Measurements from ENCODE around the gene CALHM3. TPM values are rescaled to one million over a fixed set of nuclear protein-coding genes. Genes with fewer than 3 reads are reported as not detected.
"Not testable (repeated sequence)": the region's sequence is repeated elsewhere in the genome, so short reads cannot be mapped to it uniquely, and the experiment has no call there.

The CALHM3 gene
- polyA plus RNA-seq, 3 donors: not detected

DNA sequence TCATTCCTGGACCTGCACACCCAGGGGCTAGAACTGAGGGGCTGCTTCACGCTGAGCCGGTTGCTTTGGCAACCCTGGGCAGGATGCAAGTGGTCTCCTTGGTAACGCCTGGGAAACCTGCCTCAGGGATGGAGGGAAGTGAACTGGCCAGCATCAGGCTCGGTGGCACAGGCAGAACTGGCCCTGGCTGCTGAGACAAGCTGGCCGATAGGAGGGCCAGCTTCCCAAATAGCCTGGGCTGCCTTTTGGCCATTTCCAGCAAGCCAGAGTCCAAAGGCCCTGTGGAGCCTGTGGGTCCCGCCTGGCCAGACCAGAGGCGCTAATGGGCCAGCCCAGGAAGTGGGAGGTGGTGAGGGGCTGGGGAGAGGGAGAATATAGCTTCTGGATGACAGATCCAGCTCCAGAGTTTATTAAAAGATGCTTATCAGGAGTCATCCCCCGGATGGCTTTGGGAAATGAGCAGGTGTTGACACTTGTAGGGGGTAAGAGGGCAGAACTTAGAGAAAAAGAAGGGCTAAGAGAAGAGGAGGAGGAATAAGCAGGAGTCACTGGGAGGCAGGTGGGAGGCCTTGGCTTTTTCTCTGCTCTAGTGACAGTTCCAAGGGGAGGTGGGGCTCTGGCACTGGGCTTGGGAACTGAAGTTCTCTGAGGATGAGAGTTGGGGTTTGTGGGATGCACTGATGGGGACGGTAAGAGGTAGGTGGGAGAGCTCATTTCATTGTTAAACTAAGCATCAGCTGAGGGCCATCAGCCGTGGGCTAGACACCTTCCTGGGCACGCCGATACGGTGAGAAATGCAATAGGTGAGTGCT is 24.0 kb upstream of the CALHM3 start:
- DNase-seq: no peak

DNA sequence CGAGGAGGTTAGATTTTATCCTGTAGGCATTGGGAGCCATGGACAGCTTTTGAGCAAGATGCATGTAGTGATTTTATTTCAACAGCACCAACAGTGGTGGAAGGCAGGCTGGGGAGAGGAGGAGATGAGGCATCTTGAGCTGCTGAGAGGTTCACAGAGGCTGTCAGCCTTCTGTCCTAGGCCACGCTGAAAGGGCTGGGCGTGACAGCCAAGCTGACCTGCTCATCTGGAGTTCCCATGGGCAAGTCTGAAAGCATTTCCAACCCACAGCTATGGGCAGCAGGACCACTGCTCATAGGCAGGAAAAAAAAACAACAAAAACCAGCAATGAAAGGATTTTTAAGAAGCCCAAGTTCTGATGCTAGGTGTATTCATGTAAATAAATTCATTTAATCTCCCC is 22.1 kb upstream of the CALHM3 start:
- no peak for DNase-seq

DNA sequence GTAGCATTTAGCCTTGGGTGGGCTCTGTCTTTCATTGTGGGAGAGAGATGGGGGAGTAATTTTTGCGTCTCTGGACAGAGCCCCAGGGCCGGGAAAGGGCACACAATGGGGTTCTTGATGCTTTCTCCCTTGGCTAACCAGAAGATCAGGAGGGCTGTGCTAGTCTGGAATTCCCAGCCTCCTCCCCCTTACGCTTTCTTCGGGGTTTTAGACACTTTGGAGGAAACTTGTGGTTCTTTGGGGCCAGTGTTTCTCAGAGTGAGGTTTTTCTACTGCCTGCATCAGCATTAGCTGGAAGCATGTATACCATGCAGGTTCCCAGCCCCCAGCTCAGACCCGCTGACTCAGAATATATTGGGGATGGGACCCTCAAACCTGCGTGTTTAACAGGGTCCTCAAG is 21.4 kb upstream of the CALHM3 start:
- no peak for DNase-seq

- no peak for DNase-seq
Observed at GRCh38 chr10:103499881-103500280, 20.8 kb upstream of the CALHM3 start.

DNA sequence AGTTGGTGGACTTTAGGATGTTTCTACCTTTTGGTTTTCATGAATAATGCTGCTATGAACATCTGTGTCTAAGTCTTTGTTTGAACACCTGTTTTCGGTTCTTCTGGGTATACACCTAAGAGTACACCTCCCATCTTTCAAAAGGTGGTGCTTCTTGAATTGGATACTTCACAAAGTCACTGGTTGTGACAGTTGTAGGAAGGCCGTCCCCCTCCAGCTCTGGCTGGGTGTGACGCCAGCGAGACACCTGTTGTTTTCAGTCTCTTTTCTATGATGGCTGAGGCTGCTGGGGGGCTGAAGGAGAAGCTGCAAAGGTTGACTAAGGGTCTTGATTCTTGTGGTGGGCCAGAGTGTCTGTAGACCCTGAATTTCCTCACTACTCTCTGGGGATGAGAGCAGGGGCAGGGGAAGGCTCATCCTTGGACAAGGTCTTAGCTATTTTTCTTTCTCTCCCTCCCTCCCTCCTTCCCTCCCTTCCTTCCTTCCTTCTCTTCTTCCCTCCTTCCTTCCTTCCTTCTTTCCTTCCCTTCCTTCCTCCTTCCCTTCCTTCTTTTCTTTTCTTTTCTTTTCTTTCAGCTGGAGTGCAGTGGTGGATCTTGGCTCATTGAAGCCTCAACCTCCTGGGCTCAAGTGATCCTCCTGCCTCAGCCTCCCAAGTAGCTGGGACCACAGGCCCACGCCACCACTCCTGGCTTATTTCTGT is 20.0 kb upstream of the CALHM3 start:
- DNase-seq: no peak

DNA sequence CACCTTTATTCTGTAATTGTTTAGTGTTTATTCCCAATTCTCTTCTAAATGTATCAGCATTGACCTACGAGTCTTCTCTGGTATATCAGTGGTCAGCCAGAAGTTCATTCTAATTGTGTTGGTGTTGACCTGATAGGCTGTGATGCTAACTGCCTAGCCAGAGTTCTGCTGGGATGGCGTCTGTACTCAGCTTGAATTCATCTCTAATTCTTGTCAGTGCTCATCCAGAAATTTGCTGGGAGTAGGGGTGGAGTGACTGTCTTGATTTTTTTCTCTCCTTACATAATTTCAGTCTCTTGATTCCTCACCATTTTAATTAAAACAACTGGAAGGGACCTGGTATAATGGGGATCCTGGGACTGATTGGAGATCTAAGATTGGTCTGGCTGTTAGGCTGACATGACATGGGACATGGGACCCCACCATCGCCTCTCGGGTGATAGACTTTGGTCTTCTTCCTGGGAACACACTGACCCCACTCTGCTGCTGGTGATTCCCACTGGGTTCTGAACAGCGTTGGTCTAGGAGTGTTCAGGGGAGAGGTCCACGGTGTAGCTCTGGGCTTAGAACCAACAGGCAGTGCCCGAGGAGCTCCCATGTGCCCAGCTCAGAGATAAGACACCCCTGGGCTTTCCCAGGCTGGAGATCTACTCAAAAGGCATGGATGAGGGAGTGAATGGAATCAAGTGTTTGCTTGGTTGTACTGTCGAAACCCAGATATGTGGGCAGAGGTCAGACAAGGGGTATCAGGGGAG is 18.3 kb upstream of the CALHM3 start:
- no peak for DNase-seq

DNA sequence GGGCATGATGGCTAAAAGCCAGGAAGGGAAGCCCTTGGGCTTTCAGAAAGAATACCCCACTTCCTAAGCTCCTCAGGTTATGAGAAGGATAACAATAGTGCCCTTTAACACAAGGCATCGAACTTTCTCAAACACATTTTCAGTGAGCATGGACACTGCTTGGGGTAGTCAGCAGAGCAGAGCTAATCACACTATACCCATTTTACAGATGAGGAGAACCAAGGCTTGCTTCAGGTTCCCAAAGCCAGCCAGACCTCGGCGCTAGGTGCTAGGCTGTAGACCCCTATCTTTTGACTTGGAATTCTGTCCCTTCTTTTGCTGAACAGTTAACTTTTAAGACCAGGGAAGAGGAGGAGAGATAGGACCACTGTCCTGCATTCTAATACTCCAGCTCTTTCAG is 16.3 kb upstream of the CALHM3 start:
- no peak for DNase-seq

DNA sequence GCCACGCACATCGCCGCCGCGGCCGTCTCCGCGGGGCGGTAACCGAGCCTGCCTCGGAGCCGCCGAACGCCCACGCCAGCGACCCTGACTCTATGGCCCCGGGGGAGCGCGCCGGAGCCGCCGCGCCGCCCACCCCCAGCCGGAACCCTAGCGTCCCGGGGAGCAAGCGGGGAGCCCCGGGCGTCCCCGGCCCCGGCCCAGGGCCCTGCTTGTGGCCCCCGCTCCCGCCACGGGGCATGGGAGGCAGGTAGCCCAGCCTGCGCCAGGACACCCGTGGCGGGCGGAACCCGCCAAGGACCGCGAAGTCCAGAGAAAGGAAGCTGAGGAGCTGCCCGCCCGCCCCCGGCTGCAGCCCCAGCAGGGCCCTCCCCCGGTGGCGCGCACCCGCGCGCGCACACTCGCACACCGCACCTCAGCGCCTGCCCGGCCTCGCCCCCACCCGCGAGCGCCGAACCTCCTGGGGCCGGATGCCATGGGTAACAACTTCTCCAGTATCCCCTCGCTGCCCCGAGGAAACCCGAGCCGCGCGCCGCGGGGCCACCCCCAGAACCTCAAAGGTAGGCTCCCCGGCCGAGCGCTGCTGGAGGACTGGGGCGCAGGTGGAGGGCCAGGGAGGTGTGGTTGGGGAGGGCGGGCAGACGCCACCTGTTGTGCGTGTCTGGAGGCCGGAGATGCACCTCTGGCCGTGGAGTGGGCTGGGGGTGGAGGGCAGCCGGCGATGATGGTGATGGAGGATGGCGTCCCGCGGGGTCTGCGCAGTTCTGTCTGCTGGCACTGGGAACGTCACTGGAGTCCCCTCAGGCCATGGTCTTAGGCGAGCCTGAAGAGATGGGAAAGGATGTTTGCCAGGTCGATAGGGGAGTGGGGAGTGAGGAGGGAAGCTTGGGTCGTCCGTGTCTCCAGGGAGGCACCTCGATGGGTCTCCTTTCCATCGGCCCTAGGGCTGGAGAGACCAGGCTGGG is 15.2 kb upstream of the CALHM3 start:
- no peak for DNase-seq

DNA sequence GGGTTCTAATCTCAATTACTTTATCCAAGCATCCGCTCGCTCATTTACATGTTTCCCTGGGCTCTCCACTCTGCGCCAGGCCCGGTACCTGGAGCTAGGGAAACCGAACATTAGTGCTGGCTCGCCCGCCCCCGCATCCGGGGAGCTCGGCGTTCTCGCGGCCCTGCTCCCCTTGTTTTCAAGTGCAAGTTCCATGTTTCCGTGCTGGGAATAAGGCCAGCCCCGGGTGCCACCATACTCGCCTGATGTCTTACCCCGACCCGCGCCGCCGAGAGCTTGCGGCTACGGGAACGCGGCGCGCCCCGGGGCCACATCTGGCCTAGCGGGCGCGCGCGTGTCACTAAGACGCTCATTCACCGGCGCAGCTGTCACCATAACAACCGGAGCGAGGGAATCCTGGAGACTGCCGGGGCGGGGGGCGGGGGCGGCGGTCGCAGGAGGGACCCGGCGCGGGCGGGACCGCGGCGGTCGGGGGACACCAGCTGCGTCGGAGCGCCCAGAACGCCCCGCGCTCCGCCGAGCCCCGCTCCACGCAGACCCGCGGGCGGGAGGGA is 14.4 kb upstream of the CALHM3 start, which contains the start of gene NEURL1:
Gene NEURL1, plus strand, starts transcription at position 344 of the 554 bp plus-strand sequence. CDS start 683 bp downstream, outside the sequence.
- DNase-seq: no peak

GRCh38 chr10:103492655-103493261 is 13.7 kb upstream of the CALHM3 start:
- DNase-seq: no peak

GRCh38 chr10:103491729-103492364 is 12.8 kb upstream of the CALHM3 start:
- peak; percentile 67 for DNase-seq

DNA sequence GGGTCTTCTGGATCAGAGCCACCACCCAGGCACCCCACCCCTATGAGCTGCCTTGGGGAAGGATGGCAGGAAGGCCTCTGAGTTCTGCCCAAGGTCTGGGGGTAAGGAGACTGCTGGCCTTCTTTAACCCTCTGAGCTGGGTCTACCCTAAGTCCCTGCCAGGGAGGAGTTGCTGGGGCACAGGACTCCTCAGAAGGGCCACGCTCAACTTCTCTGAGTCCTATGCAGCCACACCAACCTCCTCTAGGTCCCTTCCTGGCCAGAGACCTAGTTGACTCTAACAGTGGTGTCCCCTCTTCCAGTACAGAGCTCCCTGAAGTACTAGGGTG is 11.9 kb upstream of the CALHM3 start:
- DNase-seq: no peak

DNA sequence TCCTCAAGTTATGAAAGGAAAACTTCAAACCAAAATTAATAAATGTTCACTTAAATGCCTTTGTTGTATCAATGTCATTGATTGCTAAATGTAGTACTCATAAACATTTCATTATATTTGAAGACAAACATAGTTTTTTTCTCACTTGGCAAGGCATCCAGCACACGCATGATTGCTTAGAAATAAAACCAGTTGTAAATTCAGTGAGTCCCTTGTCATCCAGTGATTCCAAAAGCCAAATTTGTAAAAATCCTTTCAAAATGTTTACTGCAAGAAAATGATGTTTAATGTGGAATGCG is 8.3 kb upstream of the CALHM3 start:
- DNase-seq: no peak

GRCh38 chr10:103486635-103487409 is 7.8 kb upstream of the CALHM3 start:
- not testable (repeated sequence) for DNase-seq

- no peak for DNase-seq
Observed at GRCh38 chr10:103481974-103482531, 3.0 kb upstream of the CALHM3 start.

- no peak for DNase-seq
Observed at GRCh38 chr10:103480521-103480920, 1.5 kb upstream of the CALHM3 start.

DNA sequence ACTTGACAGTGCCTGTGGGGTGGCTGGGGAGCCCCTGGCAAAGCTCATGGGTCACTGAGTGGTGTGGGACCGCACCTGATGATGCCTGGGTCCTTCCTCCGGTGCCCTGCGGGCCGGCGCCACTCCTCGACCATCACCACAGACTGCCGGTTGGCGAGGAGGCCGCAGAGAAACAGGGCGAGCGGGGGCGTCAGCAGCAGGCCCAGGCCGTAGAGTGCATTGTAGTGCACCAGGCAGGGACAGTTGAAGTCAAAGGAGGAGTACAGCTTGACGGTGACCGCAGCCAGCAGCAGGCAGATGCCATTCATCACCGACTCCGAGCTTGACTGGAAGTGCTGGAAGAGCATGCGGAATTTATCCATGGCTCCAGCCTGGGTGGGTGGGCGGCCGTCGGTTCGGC is 369 bp downstream of the CALHM3 start:
- DNase-seq: no peak

DNA sequence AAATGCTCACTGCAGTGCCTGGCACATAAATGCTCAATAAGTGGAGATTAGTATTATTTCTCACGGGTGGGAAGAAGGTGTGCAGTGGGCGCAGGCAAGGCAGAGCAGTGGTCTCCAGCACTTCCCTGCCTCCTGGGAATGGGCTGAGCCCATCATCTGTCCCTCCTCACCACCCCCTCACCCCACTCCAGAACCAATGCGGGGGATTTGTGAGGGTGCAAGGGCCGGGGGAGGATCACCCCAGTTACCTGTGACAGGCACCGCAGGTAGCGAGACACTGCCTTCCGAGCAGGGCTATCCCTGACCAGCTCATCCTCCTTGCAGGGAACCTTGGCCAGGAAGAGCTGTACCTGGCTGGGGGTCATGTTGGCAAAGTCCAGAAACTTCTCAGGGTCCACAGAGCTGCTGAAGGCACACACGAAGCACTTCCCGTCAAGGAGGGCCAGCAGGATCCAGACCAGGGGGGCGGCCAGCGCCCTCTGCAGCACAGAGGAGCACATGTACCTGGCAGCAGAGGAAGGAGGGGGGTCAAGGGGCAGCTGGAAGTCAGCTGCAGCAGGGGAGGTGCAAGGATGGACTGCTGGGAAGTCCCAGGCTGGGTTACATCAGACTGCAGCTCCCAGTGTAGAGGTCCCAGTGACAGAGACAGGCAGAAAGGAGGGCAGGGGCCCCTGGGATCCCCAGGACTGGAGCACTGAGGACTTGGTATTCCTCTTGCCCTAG is 2.8 kb downstream of the CALHM3 start:
- no peak for DNase-seq

GRCh38 chr10:103475437-103475836 is 3.6 kb downstream of the CALHM3 start:
- no peak for DNase-seq
